ENCODE data around the gene MMP14. TPM values are rescaled to one million over a fixed set of nuclear protein-coding genes. Genes with fewer than 3 reads are reported as not detected.
"Not testable (repeated sequence)": the region's sequence is repeated elsewhere in the genome, so short reads cannot be mapped to it uniquely, and the experiment has no call there.

Gene MMP14
- total RNA-seq, 2 experiments from 2014 or later: 1.1 to 1.8 TPM

GRCh38 chr14:22843123-22843925 is 6.9 kb downstream of the MMP14 start:
- no peak overlapping the region for H3K4me3 Mint-ChIP-seq
- H3K9me3 Mint-ChIP-seq: no peaks in the 10 kb centered on the region
- no peak for DNase-seq
- no peak overlapping the region for H3K27ac Mint-ChIP-seq
- H3K36me3 Mint-ChIP-seq: no peaks in the 10 kb centered on the region
- peaks cover 17% of the 10 kb centered on the region for H3K27me3 Mint-ChIP-seq
- H3K4me1 Mint-ChIP-seq: peaks cover 8% of the 10 kb centered on the region

- Mint-ChIP-seq H3K27ac (no peak overlapping the region), H3K4me3 (no peak overlapping the region), H3K4me1 (no peaks in the 10 kb centered on the region), H3K9me3 (no peaks in the 10 kb centered on the region), H3K27me3 (peaks cover 23% of the 10 kb centered on the region), H3K36me3 (no peaks in the 10 kb centered on the region)
- no peak for DNase-seq
Measured at GRCh38 chr14:22844221-22845102, 8.1 kb downstream of the MMP14 start.

GRCh38 chr14:22845103-22845394 is 8.7 kb downstream of the MMP14 start:
- Mint-ChIP-seq H3K27ac (no peak overlapping the region), H3K27me3 (peaks cover 23% of the 10 kb centered on the region)
- DNase-seq: no peak

GRCh38 chr14:22845821-22846625 is 9.6 kb downstream of the MMP14 start:
- H3K27me3 Mint-ChIP-seq: peaks cover 23% of the 10 kb centered on the region
- H3K27ac Mint-ChIP-seq: no peak overlapping the region
- no peak for DNase-seq
- no peak overlapping the region for H3K4me3 Mint-ChIP-seq
- H3K4me1 Mint-ChIP-seq: no peaks in the 10 kb centered on the region
- no peaks in the 10 kb centered on the region for H3K36me3 Mint-ChIP-seq
- no peaks in the 10 kb centered on the region for H3K9me3 Mint-ChIP-seq

More at GRCh38 chr14:22845103-22845394, 8.7 kb downstream of the MMP14 start:
- Mint-ChIP-seq H3K9me3 (no peaks in the 10 kb centered on the region), H3K36me3 (no peaks in the 10 kb centered on the region), H3K4me1 (no peaks in the 10 kb centered on the region), H3K4me3 (no peak overlapping the region)

GRCh38 chr14:22846811-22847307 is 10.5 kb downstream of the MMP14 start:
- DNase-seq: no peak
- no peak overlapping the region for H3K4me3 Mint-ChIP-seq
- no peaks in the 10 kb centered on the region for H3K4me1 Mint-ChIP-seq
- no peak overlapping the region for H3K27ac Mint-ChIP-seq
- H3K9me3 Mint-ChIP-seq: no peaks in the 10 kb centered on the region
- no peaks in the 10 kb centered on the region for H3K36me3 Mint-ChIP-seq
- H3K27me3 Mint-ChIP-seq: peaks cover 23% of the 10 kb centered on the region

- Mint-ChIP-seq H3K4me1 (peaks cover 2% of the 10 kb centered on the region), H3K36me3 (no peaks in the 10 kb centered on the region), H3K27me3 (peaks cover 23% of the 10 kb centered on the region), H3K9me3 (no peaks in the 10 kb centered on the region), H3K27ac (no peak overlapping the region), H3K4me3 (no peak overlapping the region)
- no peak for DNase-seq
Measured at GRCh38 chr14:22847661-22848341, 11.4 kb downstream of the MMP14 start.

- Mint-ChIP-seq H3K36me3 (no peaks in the 10 kb centered on the region), H3K27ac (no peak overlapping the region), H3K4me1 (peaks cover 10% of the 10 kb centered on the region), H3K27me3 (peaks cover 23% of the 10 kb centered on the region), H3K9me3 (no peaks in the 10 kb centered on the region), H3K4me3 (no peak overlapping the region)
- no peak for DNase-seq
Measured at GRCh38 chr14:22848351-22849164, 12.2 kb downstream of the MMP14 start.

- Mint-ChIP-seq H3K4me1 (peaks cover 11% of the 10 kb centered on the region), H3K27ac (no peak overlapping the region), H3K27me3 (peaks cover 23% of the 10 kb centered on the region), H3K9me3 (no peaks in the 10 kb centered on the region), H3K4me3 (no peak overlapping the region), H3K36me3 (no peaks in the 10 kb centered on the region)
- no peak for DNase-seq
Measured at GRCh38 chr14:22849212-22849819, 12.9 kb downstream of the MMP14 start.

- H3K4me1 Mint-ChIP-seq: peaks cover 18% of the 10 kb centered on the region
- H3K36me3 Mint-ChIP-seq: no peaks in the 10 kb centered on the region
- H3K27me3 Mint-ChIP-seq: peaks cover 29% of the 10 kb centered on the region
- no peak for DNase-seq
- H3K9me3 Mint-ChIP-seq: no peaks in the 10 kb centered on the region
- no peak overlapping the region for H3K27ac Mint-ChIP-seq
- H3K4me3 Mint-ChIP-seq: no peak overlapping the region
Measured at GRCh38 chr14:22850944-22851764, 14.8 kb downstream of the MMP14 start.

- not testable (repeated sequence) for DNase-seq, H3K27ac Mint-ChIP-seq, H3K9me3 Mint-ChIP-seq, H3K4me3 Mint-ChIP-seq, H3K36me3 Mint-ChIP-seq
- peaks cover 18% of the 10 kb centered on the region for H3K4me1 Mint-ChIP-seq
- peaks cover 25% of the 10 kb centered on the region for H3K27me3 Mint-ChIP-seq
Measured at GRCh38 chr14:22852178-22852577, 15.8 kb downstream of the MMP14 start.

GRCh38 chr14:22852599-22852939 is 16.2 kb downstream of the MMP14 start:
- no peak for DNase-seq
- no peak overlapping the region for H3K27ac Mint-ChIP-seq
- no peaks in the 10 kb centered on the region for H3K36me3 Mint-ChIP-seq
- peaks cover 1% of the 10 kb centered on the region for H3K9me3 Mint-ChIP-seq
- peaks cover 28% of the 10 kb centered on the region for H3K27me3 Mint-ChIP-seq
- peaks cover 18% of the 10 kb centered on the region for H3K4me1 Mint-ChIP-seq
- no peak overlapping the region for H3K4me3 Mint-ChIP-seq

GRCh38 chr14:22852940-22853767 is 16.8 kb downstream of the MMP14 start:
- peaks cover 21% of the 10 kb centered on the region for H3K4me1 Mint-ChIP-seq
- DNase-seq: peak; percentile 88
- peak overlapping the region; percentile 77 for H3K4me3 Mint-ChIP-seq
- peaks cover 1% of the 10 kb centered on the region for H3K9me3 Mint-ChIP-seq
- no peaks in the 10 kb centered on the region for H3K36me3 Mint-ChIP-seq
- peak overlapping the region; percentile 60 for H3K27ac Mint-ChIP-seq
- H3K27me3 Mint-ChIP-seq: peaks cover 28% of the 10 kb centered on the region

All from activated naive CD8-positive, alpha-beta T cell treated with anti-CD3 and anti-CD28 coated beads for 36 hours (primary cell).